Panc1 (cell line): ENCODE data around the gene MAD1L1. TPM values are rescaled to one million over a fixed set of nuclear protein-coding genes. Genes with fewer than 3 reads are reported as not detected.

Experiments
- ATAC-seq: fragments of 200-7000 bp; cut with Tn5 transposase; 2 replicates; pipeline ENCODE4 v1.9.1; 2020; ENCODE audit warnings: mild to moderate bottlenecking, moderate library complexity
- BruUV-seq: library from RNA; stranded (reverse); fragments of 400-500 nt; replicated peaks from 2 replicates; lab custom pipeline; 2021; lab: Mats Ljungman, UMichigan
- CTCF ChIA-PET: fragments of 300-600 bp; sonication (Branson Sonifier 250); formaldehyde crosslinking; loops from one replicate; lab custom pipeline; 2022; ENCODE audit warnings: antibody characterized with exemption; lab: Charles Lee
- POLR2A ChIA-PET: fragments of 300-600 bp; sonication (Branson Sonifier 250); formaldehyde crosslinking; loops from one replicate; lab custom pipeline; 2022; ENCODE audit warnings: antibody characterized with exemption; lab: Charles Lee
- DNase-seq: peaks from one replicate; pipeline ENCODE4 v3.0.0-alpha.2; 2010; ENCODE audit warnings: low read depth, low spot score
- H3K27ac ChIP-seq: 2 replicates; pipeline ENCODE4 v1.5.1; 2011; ENCODE audit warnings: mild to moderate bottlenecking, low read length, inconsistent platforms
- H3K27me3 ChIP-seq: fragments of 200-500 bp; sonication (Bioruptor generic); 2 replicates; pipeline ENCODE4 v1.6.0; 2014; ENCODE audit warnings: low read length, inconsistent platforms; ENCODE audit not compliant: control insufficient read depth, insufficient read depth
- H3K36me3 ChIP-seq: fragments of 200-500 bp; sonication (Bioruptor generic); 2 replicates; pipeline ENCODE4 v1.5.1; 2014; ENCODE audit warnings: inconsistent platforms, mild to moderate bottlenecking, low read length, moderate library complexity; ENCODE audit not compliant: control insufficient read depth, insufficient read depth
- H3K4me1 ChIP-seq: 2 replicates; pipeline ENCODE4 v1.5.1; 2011; ENCODE audit warnings: inconsistent platforms, mild to moderate bottlenecking, low read length, moderate library complexity; ENCODE audit not compliant: control insufficient read depth, insufficient read depth
- H3K4me3 ChIP-seq, 2 experiments: 2 replicates each; pipeline ENCODE4 v1.5.1; 2011 to 2012; ENCODE audit warnings: low read depth in 2 of 2, low read length in 2 of 2, mild to moderate bottlenecking in 2 of 2, inconsistent platforms in 1 of 2, moderate library complexity in 1 of 2
- H3K9me3 ChIP-seq: fragments of 200-500 bp; sonication (Bioruptor generic); 2 replicates; pipeline ENCODE4 v1.5.1; 2014; ENCODE audit warnings: low read depth, mild to moderate bottlenecking, inconsistent platforms, low read length, moderate library complexity; ENCODE audit not compliant: control insufficient read depth, insufficient read depth
- CTCF ChIP-seq: fragments of 450-650 bp; IDR thresholded peaks from 2 replicates; pipeline ENCODE4 v1.5.1; 2017; ENCODE audit warnings: mild to moderate bottlenecking
- POLR2AphosphoS5 ChIP-seq: IDR thresholded peaks from 2 replicates; pipeline ENCODE4 v1.6.1; 2012; ENCODE audit warnings: mild to moderate bottlenecking, low read depth, low read length, moderate library complexity
- REST ChIP-seq, 2 experiments: IDR thresholded peaks; 2 replicates each; pipeline ENCODE4 v1.6.1; 2011 to 2012; ENCODE audit warnings: low read depth in 2 of 2, control low read depth in 1 of 2, low read length in 1 of 2, mild to moderate bottlenecking in 1 of 2, moderate library complexity in 1 of 2; ENCODE audit not compliant: insufficient read depth in 1 of 2
- SIN3A ChIP-seq: IDR thresholded peaks from 2 replicates; pipeline ENCODE4 v1.6.1; 2012; ENCODE audit warnings: low read depth, mild to moderate bottlenecking, low read length, moderate library complexity, borderline replicate concordance; ENCODE audit not compliant: insufficient read depth
- TCF7L2 ChIP-seq: IDR thresholded peaks from 2 replicates; pipeline ENCODE4 v1.6.1; 2011; ENCODE audit warnings: mild to moderate bottlenecking, low read depth, low read length, inconsistent platforms
- in situ Hi-C: cut with HindIII; loops from 2 replicates; pipeline ENCODE4 v1.10.0; 2016; ENCODE audit warnings: low sequenced_read_pairs, low pct_unique_long_range_greater_than_20kb
- intact Hi-C: fragments of 100-400 bp; cut with micrococcal nuclease; formaldehyde crosslinking; loops from one replicate; pipeline ENCODE4 v1.10.0; 2022; ENCODE audit not compliant: unreplicated experiment
- total RNA-seq: library from RNA; stranded (reverse); gene quantifications from one replicate; pipeline ENCODE4 v1.2.1, GENCODE V29; 2021; ENCODE audit not compliant: unreplicated experiment

Gene MAD1L1
- total RNA-seq, 1 experiment from 2014 or later: 70.8 TPM

DNA sequence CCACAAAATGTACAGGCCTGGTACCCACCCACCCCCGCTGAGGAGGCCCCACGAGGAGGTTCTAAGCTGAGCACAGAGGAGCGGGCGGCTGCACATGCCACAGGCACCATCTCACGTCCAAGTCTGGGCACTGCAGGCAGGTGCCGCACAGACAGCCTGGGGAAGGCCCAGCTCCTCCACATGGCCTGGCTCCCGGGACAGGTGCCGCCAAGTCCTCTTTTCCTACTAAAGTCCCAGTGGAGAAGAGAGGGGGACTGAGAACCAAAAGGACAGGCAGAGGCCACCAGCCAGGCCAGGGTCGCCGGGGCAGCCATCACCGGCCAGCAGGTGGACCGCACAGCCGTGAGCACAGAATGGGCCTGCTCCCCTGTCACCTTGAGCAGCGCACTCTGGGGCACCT is 91.1 kb downstream of the MAD1L1 start:
- ChIA-PET POLR2A (no interaction called here), CTCF (no interaction called here)
- no peaks in the 10 kb centered on the region for H3K36me3 ChIP-seq
- intact Hi-C loops (no loop called here), in situ Hi-C loops (no loop called here)
- H3K27me3 ChIP-seq: no peaks in the 10 kb centered on the region
- no peak overlapping the region for H3K27ac ChIP-seq
- DNase-seq (no peak), ATAC-seq (peak; percentile 33; the same call in 1 of the 2 replicates)
- no peak for TF ChIP-seq CTCF
- TF ChIP-seq REST (IDR thresholded peaks at IDR 0.05; ENCODE audit: insufficient read depth in 1 of 2, low read depth in 2 of 2, low read length in 1 of 2): no peak
- no peak for TF ChIP-seq SIN3A
- BruUV-seq: no TSS peak
- no peak overlapping the region for H3K4me3 ChIP-seq
- H3K9me3 ChIP-seq: no peaks in the 10 kb centered on the region
- no peaks in the 10 kb centered on the region for H3K4me1 ChIP-seq

- H3K36me3 ChIP-seq: no peaks in the 10 kb centered on the region
- no peak overlapping the region for H3K27ac ChIP-seq
- BruUV-seq: no TSS peak
- CTCF ChIA-PET: no interaction called here
- H3K27me3 ChIP-seq: no peaks in the 10 kb centered on the region
- no peak for DNase-seq
- ATAC-seq: no peak
- TF ChIP-seq SIN3A (no peak), POLR2AphosphoS5 (no peak), REST (IDR thresholded peaks at IDR 0.05; ENCODE audit: insufficient read depth in 1 of 2, low read depth in 2 of 2, low read length in 1 of 2) (no peak), TCF7L2 (no peak), CTCF (no peak)
- intact Hi-C loops: no loop called here
- POLR2A ChIA-PET: no interaction called here
- no peaks in the 10 kb centered on the region for H3K4me1 ChIP-seq
- no peak overlapping the region for H3K4me3 ChIP-seq
- H3K9me3 ChIP-seq: no peaks in the 10 kb centered on the region
- in situ Hi-C loops: no loop called here
These were observed 91.7 kb downstream of the MAD1L1 start for GRCh38 chr7:2141021-2141410.
